SK-N-MC (cell line): ENCODE data around the gene HAUS8.

ENCODE experiments used
- DNase-seq: peaks from one replicate; pipeline ENCODE4 v3.0.0-alpha.2; 2011; ENCODE audit warnings: low read depth, low spot score
- H3K27ac ChIP-seq: fragments of 200-600 bp; sonication (generic); 2 replicates; pipeline ENCODE4 v1.5.1; 2016; ENCODE audit warnings: mixed run types
- H3K36me3 ChIP-seq: fragments of 200-600 bp; sonication (generic); 2 replicates; pipeline ENCODE4 v1.6.1; 2017; ENCODE audit warnings: antibody characterized with exemption, low read length, mixed read lengths; ENCODE audit not compliant: insufficient read depth
- H3K4me3 ChIP-seq: fragments of 200-600 bp; sonication (generic); 2 replicates; pipeline ENCODE4 v1.5.1; 2016
- H3K9ac ChIP-seq: fragments of 200-600 bp; sonication (generic); 2 replicates; pipeline ENCODE4 v1.8.0; 2017; ENCODE audit warnings: mixed run types, mixed read lengths; ENCODE audit not compliant: insufficient read length
- H3K9me3 ChIP-seq: fragments of 200-600 bp; sonication (generic); 2 replicates; pipeline ENCODE4 v1.6.1; 2017; ENCODE audit warnings: low read depth, mild to moderate bottlenecking, antibody characterized with exemption, low read length, moderate library complexity, mixed read lengths
- EZH2 ChIP-seq: fragments of 200-600 bp; sonication (generic); IDR thresholded peaks from one replicate; pipeline ENCODE4 v1.6.1; 2017; ENCODE audit warnings: antibody characterized with exemption
- FOXP2 ChIP-seq: optimal IDR thresholded peaks from 2 replicates; pipeline ENCODE3; 2011; ENCODE audit warnings: mild to moderate bottlenecking, moderate library complexity; ENCODE audit not compliant: insufficient read depth; ENCODE audit errors: extremely low read length, control extremely low read depth
- POLR2AphosphoS5 ChIP-seq: IDR thresholded peaks from 2 replicates; pipeline ENCODE4 v1.6.1; 2012; ENCODE audit warnings: mild to moderate bottlenecking, low read depth, low read length, borderline replicate concordance

HAUS8 gene

GRCh38 chr19:17092696-17093095 lies 17.4 kb upstream of the HAUS8 start:
- TF ChIP-seq POLR2AphosphoS5, result no peak
- no peak for TF ChIP-seq EZH2
- no peak for TF ChIP-seq FOXP2
- Histone ChIP-seq H3K27ac (no peak overlapping the region), H3K4me3 (no peak overlapping the region), H3K9me3 (no peaks in the 10 kb centered on the region), H3K9ac (no peak overlapping the region), H3K36me3 (no peaks in the 10 kb centered on the region)
- no peak for DNase-seq

GRCh38 chr19:17091758-17092333 lies 16.6 kb upstream of the HAUS8 start:
- no peak for TF ChIP-seq POLR2AphosphoS5
- DNase-seq, result no peak
- Histone ChIP-seq H3K27ac (no peak overlapping the region), H3K9ac (no peak overlapping the region), H3K36me3 (no peaks in the 10 kb centered on the region), H3K4me3 (no peak overlapping the region), H3K9me3 (no peaks in the 10 kb centered on the region)

- no peak for DNase-seq
- no peaks in the 10 kb centered on the region for H3K9me3 ChIP-seq
- H3K4me3 ChIP-seq, result no peak overlapping the region
- no peak overlapping the region for H3K27ac ChIP-seq
- TF ChIP-seq EZH2 (no peak), FOXP2 (no peak), POLR2AphosphoS5 (no peak)
- no peak overlapping the region for H3K9ac ChIP-seq
- H3K36me3 ChIP-seq, result no peaks in the 10 kb centered on the region
Measured at GRCh38 chr19:17090583-17090982, 15.3 kb upstream of the HAUS8 start.

DNA sequence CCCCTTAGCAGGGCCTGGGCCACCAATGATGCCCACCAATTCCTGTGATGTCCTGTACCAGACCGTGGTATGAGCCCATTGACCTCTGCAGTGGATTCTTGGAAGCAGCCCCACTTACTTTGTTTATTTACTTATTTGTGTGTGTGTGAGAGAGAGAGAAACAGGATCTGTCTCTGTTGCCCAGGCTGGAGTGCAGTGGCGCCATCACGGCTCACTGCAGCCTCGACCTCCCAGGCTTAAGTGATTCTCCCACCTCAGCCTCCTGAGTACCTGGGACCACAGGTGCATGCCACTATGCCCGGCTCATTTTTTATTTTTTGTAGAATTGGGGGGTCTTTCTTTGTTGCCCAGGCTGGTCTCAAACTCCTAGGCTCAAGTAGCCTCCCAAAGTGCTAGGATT lies 13.3 kb upstream of the HAUS8 start:
- Histone ChIP-seq H3K9ac (no peak overlapping the region), H3K9me3 (no peaks in the 10 kb centered on the region), H3K27ac (no peak overlapping the region), H3K4me3 (no peak overlapping the region), H3K36me3 (no peaks in the 10 kb centered on the region)
- DNase-seq, result no peak
- TF ChIP-seq POLR2AphosphoS5, result no peak

GRCh38 chr19:17086834-17087233 lies 11.6 kb upstream of the HAUS8 start:
- H3K4me3 ChIP-seq, result no peak overlapping the region
- DNase-seq, result no peak
- no peaks in the 10 kb centered on the region for H3K9me3 ChIP-seq
- H3K36me3 ChIP-seq, result no peaks in the 10 kb centered on the region
- H3K27ac ChIP-seq, result no peak overlapping the region
- TF ChIP-seq POLR2AphosphoS5 (no peak), FOXP2 (no peak), EZH2 (no peak)
- H3K9ac ChIP-seq, result no peak overlapping the region

DNA sequence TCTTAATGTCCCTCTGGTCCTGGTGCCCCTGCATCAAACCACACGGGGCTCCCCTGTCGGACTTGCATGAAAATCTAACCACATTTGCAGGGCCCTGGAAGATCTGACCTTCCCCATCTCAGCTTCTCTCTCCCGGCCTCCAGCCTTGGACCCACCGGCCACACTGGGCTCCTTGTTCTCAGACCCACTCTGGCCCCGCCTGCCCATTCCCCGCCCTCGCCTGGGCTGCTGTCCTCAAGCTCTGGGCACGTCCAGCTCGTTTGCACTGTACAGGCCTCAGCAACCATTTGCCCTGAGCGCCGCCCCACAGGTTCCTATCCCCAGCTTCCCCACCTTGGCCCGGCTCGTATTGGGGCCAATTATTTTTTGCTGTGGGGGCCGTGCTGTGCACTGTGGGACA lies 10.9 kb upstream of the HAUS8 start:
- no peaks in the 10 kb centered on the region for H3K9me3 ChIP-seq
- H3K36me3 ChIP-seq, result no peaks in the 10 kb centered on the region
- H3K4me3 ChIP-seq, result no peak overlapping the region
- no peak overlapping the region for H3K27ac ChIP-seq
- no peak for TF ChIP-seq POLR2AphosphoS5
- TF ChIP-seq EZH2, result no peak
- no peak for TF ChIP-seq FOXP2
- H3K9ac ChIP-seq, result no peak overlapping the region
- no peak for DNase-seq

GRCh38 chr19:17081672-17082630 lies 6.7 kb upstream of the HAUS8 start:
- no peak for TF ChIP-seq FOXP2
- TF ChIP-seq EZH2, result no peak
- no peak for TF ChIP-seq POLR2AphosphoS5
- Histone ChIP-seq H3K9me3 (no peaks in the 10 kb centered on the region), H3K27ac (no peak overlapping the region), H3K9ac (no peak overlapping the region), H3K36me3 (no peaks in the 10 kb centered on the region), H3K4me3 (no peak overlapping the region)
- no peak for DNase-seq

GRCh38 chr19:17080440-17080801 lies 5.2 kb upstream of the HAUS8 start:
- TF ChIP-seq EZH2 (no peak), FOXP2 (no peak), POLR2AphosphoS5 (no peak)
- Histone ChIP-seq H3K9me3 (no peaks in the 10 kb centered on the region), H3K4me3 (no peak overlapping the region), H3K36me3 (no peaks in the 10 kb centered on the region), H3K27ac (no peak overlapping the region), H3K9ac (no peak overlapping the region)
- no peak for DNase-seq
